ENCODE data around the gene TLE3. TPM values are rescaled to one million over a fixed set of nuclear protein-coding genes. Genes with fewer than 3 reads are reported as not detected.
A peak's percentile ranks its signal among the peaks of the same experiment; 100 is the strongest.

The TLE3 gene
- total RNA-seq, 2 donors from 2014 or later: 115 to 132 TPM

GRCh38 chr15:70066004-70066403 lies 31.7 kb downstream of the TLE3 start:
- Mint-ChIP-seq H3K27me3 (no peaks in the 10 kb centered on the region), H3K36me3 (ENCODE audit: low read depth) (peaks cover 6% of the 10 kb centered on the region), H3K4me1 (peaks cover 10% of the 10 kb centered on the region), H3K4me3 (no peak overlapping the region), H3K27ac (no peak overlapping the region)
- DNase-seq (no peak), ATAC-seq (no peak)
- no peaks in the 10 kb centered on the region for H3K9me3 ChIP-seq (ENCODE audit: control insufficient read depth, low read length, poor library complexity, severe bottlenecking)

- Mint-ChIP-seq H3K36me3 (ENCODE audit: low read depth) (peaks cover 3% of the 10 kb centered on the region), H3K27me3 (no peaks in the 10 kb centered on the region), H3K4me1 (peaks cover 5% of the 10 kb centered on the region), H3K4me3 (no peak overlapping the region), H3K27ac (no peak overlapping the region)
- no peak for ATAC-seq
- H3K9me3 ChIP-seq (ENCODE audit: control insufficient read depth, low read length, poor library complexity, severe bottlenecking): no peaks in the 10 kb centered on the region
- DNase-seq: no peak
These were observed 32.6 kb downstream of the TLE3 start for GRCh38 chr15:70065006-70065722.

GRCh38 chr15:70064441-70064840 lies 33.3 kb downstream of the TLE3 start:
- DNase-seq (no peak), ATAC-seq (no peak)
- Mint-ChIP-seq H3K36me3 (ENCODE audit: low read depth) (peaks cover 8% of the 10 kb centered on the region), H3K27ac (no peak overlapping the region), H3K27me3 (no peaks in the 10 kb centered on the region), H3K4me3 (no peak overlapping the region), H3K4me1 (peaks cover 5% of the 10 kb centered on the region)
- H3K9me3 ChIP-seq (ENCODE audit: control insufficient read depth, low read length, poor library complexity, severe bottlenecking): no peaks in the 10 kb centered on the region

- H3K27me3 Mint-ChIP-seq: no peaks in the 10 kb centered on the region
- peaks cover 8% of the 10 kb centered on the region for H3K4me1 Mint-ChIP-seq
- ATAC-seq (no peak), DNase-seq (no peak)
- no peaks in the 10 kb centered on the region for H3K9me3 ChIP-seq (ENCODE audit: control insufficient read depth, low read length, poor library complexity, severe bottlenecking)
- H3K4me3 Mint-ChIP-seq: no peak overlapping the region
- H3K36me3 Mint-ChIP-seq (ENCODE audit: low read depth): peaks cover 10% of the 10 kb centered on the region
- no peak overlapping the region for H3K27ac Mint-ChIP-seq
These were observed 33.7 kb downstream of the TLE3 start for GRCh38 chr15:70063980-70064379.

- Mint-ChIP-seq H3K27ac (no peak overlapping the region), H3K4me3 (no peak overlapping the region), H3K36me3 (ENCODE audit: low read depth) (peaks cover 8% of the 10 kb centered on the region), H3K27me3 (no peaks in the 10 kb centered on the region), H3K4me1 (peaks cover 9% of the 10 kb centered on the region)
- DNase-seq (no peak), ATAC-seq (no peak)
- no peaks in the 10 kb centered on the region for H3K9me3 ChIP-seq (ENCODE audit: control insufficient read depth, low read length, poor library complexity, severe bottlenecking)
These were observed 34.3 kb downstream of the TLE3 start for GRCh38 chr15:70063261-70063925.

- Mint-ChIP-seq H3K27ac (peak overlapping the region; percentile 37), H3K4me1 (peaks cover 10% of the 10 kb centered on the region), H3K27me3 (no peaks in the 10 kb centered on the region), H3K36me3 (ENCODE audit: low read depth) (peaks cover 8% of the 10 kb centered on the region), H3K4me3 (no peak overlapping the region)
- no peak for ATAC-seq
- no peaks in the 10 kb centered on the region for H3K9me3 ChIP-seq (ENCODE audit: control insufficient read depth, low read length, poor library complexity, severe bottlenecking)
- no peak for DNase-seq
These were observed 35.3 kb downstream of the TLE3 start for GRCh38 chr15:70062321-70062956.

GRCh38 chr15:70061696-70062270 lies 35.9 kb downstream of the TLE3 start:
- Mint-ChIP-seq H3K27ac (no peak overlapping the region), H3K27me3 (no peaks in the 10 kb centered on the region), H3K36me3 (ENCODE audit: low read depth) (peaks cover 8% of the 10 kb centered on the region), H3K4me3 (no peak overlapping the region), H3K4me1 (peaks cover 8% of the 10 kb centered on the region)
- ATAC-seq (no peak), DNase-seq (no peak)
- no peaks in the 10 kb centered on the region for H3K9me3 ChIP-seq (ENCODE audit: control insufficient read depth, low read length, poor library complexity, severe bottlenecking)

GRCh38 chr15:70060993-70061305 lies 36.8 kb downstream of the TLE3 start:
- peaks cover 8% of the 10 kb centered on the region for H3K4me1 Mint-ChIP-seq
- H3K27ac Mint-ChIP-seq: no peak overlapping the region
- no peaks in the 10 kb centered on the region for H3K9me3 ChIP-seq (ENCODE audit: control insufficient read depth, low read length, poor library complexity, severe bottlenecking)
- ATAC-seq (no peak), DNase-seq (no peak)
- H3K27me3 Mint-ChIP-seq: no peaks in the 10 kb centered on the region
- peaks cover 8% of the 10 kb centered on the region for H3K36me3 Mint-ChIP-seq (ENCODE audit: low read depth)
- H3K4me3 Mint-ChIP-seq: no peak overlapping the region

GRCh38 chr15:70060214-70060992 lies 37.3 kb downstream of the TLE3 start:
- no peak overlapping the region for H3K4me3 Mint-ChIP-seq
- no peaks in the 10 kb centered on the region for H3K27me3 Mint-ChIP-seq
- ATAC-seq: no peak
- peaks cover 8% of the 10 kb centered on the region for H3K4me1 Mint-ChIP-seq
- peaks cover 9% of the 10 kb centered on the region for H3K36me3 Mint-ChIP-seq (ENCODE audit: low read depth)
- no peak for DNase-seq
- H3K27ac Mint-ChIP-seq: no peak overlapping the region
- no peaks in the 10 kb centered on the region for H3K9me3 ChIP-seq (ENCODE audit: control insufficient read depth, low read length, poor library complexity, severe bottlenecking)

GRCh38 chr15:70059476-70060213 lies 38.1 kb downstream of the TLE3 start:
- Mint-ChIP-seq H3K36me3 (ENCODE audit: low read depth) (peaks cover 11% of the 10 kb centered on the region), H3K4me1 (peaks cover 8% of the 10 kb centered on the region), H3K27me3 (no peaks in the 10 kb centered on the region), H3K4me3 (peak overlapping the region; percentile 52), H3K27ac (no peak overlapping the region)
- no peak for ATAC-seq
- H3K9me3 ChIP-seq (ENCODE audit: control insufficient read depth, low read length, poor library complexity, severe bottlenecking): no peaks in the 10 kb centered on the region
- DNase-seq: peak in 1 of 3 donors; percentile 4

GRCh38 chr15:70058642-70059360 lies 38.9 kb downstream of the TLE3 start:
- H3K27me3 Mint-ChIP-seq: no peaks in the 10 kb centered on the region
- ATAC-seq: no peak
- H3K4me3 Mint-ChIP-seq: no peak overlapping the region
- H3K9me3 ChIP-seq (ENCODE audit: control insufficient read depth, low read length, poor library complexity, severe bottlenecking): no peaks in the 10 kb centered on the region
- peaks cover 8% of the 10 kb centered on the region for H3K4me1 Mint-ChIP-seq
- no peak overlapping the region for H3K27ac Mint-ChIP-seq
- peak in 1 of 3 donors; percentile 4 for DNase-seq
- H3K36me3 Mint-ChIP-seq (ENCODE audit: low read depth): peaks cover 11% of the 10 kb centered on the region
